Neural crest cell (in vitro differentiated cells): ENCODE data around the gene REPS1. TPM values are rescaled to one million over a fixed set of nuclear protein-coding genes. Genes with fewer than 3 reads are reported as not detected.

ENCODE experiments used
- DNase-seq: peaks from one replicate; pipeline ENCODE4 v3.0.0; 2021; ENCODE audit warnings: low read depth, mixed read lengths, low spot score
- H3K27ac Mint-ChIP-seq: one replicate; pipeline ENCODE4 v1.8.0; 2021; ENCODE audit warnings: mild to moderate bottlenecking, mixed read lengths; ENCODE audit not compliant: unreplicated experiment
- H3K27me3 Mint-ChIP-seq: 2 replicates; pipeline ENCODE4 v1.8.0; 2021; ENCODE audit warnings: low read depth, mild to moderate bottlenecking, mixed read lengths
- H3K36me3 Mint-ChIP-seq: 2 replicates; pipeline ENCODE4 v1.8.0; 2021; ENCODE audit warnings: low read depth, mild to moderate bottlenecking, mixed read lengths
- H3K4me1 Mint-ChIP-seq: 2 replicates; pipeline ENCODE4 v1.8.0; 2021; ENCODE audit warnings: mixed read lengths
- H3K4me3 Mint-ChIP-seq: one replicate; pipeline ENCODE4 v1.8.0; 2021; ENCODE audit warnings: mild to moderate bottlenecking, mixed read lengths
- H3K9me3 Mint-ChIP-seq: 2 replicates; pipeline ENCODE4 v1.8.0; 2021; ENCODE audit warnings: mixed read lengths
- total RNA-seq: library from RNA; stranded (reverse); gene quantifications from 2 replicates; pipeline ENCODE4 v1.2.1, GENCODE V29; 2021
- TF ChIP-seq, protein P1 (sequence below): fragments of 200-600 bp; sonication (generic); conservative IDR thresholded peaks from 2 replicates; pipeline ENCODE4 v1.5.0; 2021; ENCODE audit warnings: antibody characterized with exemption, mild to moderate bottlenecking

REPS1 gene
- total RNA-seq, 1 donor from 2014 or later: 61.1 TPM

DNA sequence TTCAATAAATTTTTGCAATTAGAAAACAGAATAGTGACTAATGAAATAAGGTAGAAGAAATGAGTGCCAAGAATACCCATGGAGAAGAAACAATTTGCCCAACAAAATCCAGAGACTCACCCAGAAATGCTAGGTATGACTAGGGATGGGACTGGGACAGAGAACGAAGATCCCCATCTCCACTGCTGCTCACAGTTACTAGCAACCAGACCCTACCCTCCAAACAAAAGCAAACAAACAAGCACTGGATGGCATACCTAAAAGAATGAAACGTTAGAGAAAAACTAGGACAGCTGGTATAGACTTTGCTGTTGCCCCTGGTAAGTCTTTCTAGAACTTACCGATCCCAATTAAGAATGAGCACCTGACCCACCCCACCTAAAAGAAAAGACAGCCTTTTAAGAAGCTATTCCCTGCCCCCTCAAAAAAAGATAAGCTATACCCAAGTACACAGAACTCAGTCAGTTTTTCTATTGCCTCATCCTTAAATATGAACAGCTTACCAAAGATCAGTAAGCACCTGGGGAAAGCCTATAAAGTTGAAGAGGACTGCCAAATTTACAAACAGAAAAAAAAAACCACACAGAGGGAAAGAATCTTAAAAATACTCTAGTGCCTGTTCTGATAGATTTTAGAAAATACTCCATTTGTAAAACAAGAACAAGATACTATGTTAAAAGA is 31.7 kb downstream of the REPS1 start:
- DNase-seq: no peak
- Mint-ChIP-seq H3K4me1 (peaks cover 9% of the 10 kb centered on the region), H3K9me3 (no peaks in the 10 kb centered on the region), H3K4me3 (no peak overlapping the region), H3K36me3 (no peaks in the 10 kb centered on the region), H3K27ac (no peak overlapping the region), H3K27me3 (no peaks in the 10 kb centered on the region)
- TF ChIP-seq, protein P1, sequence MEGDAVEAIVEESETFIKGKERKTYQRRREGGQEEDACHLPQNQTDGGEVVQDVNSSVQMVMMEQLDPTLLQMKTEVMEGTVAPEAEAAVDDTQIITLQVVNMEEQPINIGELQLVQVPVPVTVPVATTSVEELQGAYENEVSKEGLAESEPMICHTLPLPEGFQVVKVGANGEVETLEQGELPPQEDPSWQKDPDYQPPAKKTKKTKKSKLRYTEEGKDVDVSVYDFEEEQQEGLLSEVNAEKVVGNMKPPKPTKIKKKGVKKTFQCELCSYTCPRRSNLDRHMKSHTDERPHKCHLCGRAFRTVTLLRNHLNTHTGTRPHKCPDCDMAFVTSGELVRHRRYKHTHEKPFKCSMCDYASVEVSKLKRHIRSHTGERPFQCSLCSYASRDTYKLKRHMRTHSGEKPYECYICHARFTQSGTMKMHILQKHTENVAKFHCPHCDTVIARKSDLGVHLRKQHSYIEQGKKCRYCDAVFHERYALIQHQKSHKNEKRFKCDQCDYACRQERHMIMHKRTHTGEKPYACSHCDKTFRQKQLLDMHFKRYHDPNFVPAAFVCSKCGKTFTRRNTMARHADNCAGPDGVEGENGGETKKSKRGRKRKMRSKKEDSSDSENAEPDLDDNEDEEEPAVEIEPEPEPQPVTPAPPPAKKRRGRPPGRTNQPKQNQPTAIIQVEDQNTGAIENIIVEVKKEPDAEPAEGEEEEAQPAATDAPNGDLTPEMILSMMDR: no peak

DNA sequence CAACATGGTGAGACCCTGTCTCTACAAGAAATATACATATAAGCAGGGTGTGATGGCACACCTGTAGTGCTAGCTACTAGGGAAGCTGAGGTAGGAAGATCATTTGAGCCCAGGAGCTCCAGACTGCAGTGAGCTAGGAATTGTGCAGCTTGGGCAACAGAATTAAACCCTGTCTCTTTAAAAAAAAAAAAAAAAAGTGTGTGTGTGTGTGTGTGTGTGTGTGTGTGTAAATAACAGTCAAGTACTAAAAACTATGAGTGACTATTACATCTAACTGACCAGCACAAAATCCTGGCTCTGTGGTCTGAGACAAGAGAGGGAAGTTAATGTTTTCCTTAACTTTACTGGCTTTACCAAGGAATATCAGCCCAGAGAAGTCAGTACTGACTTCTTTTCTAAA is 32.8 kb downstream of the REPS1 start:
- no peak overlapping the region for H3K27ac Mint-ChIP-seq
- H3K9me3 Mint-ChIP-seq: no peaks in the 10 kb centered on the region
- TF ChIP-seq, protein P1: no peak
- no peaks in the 10 kb centered on the region for H3K27me3 Mint-ChIP-seq
- no peak for DNase-seq
- H3K36me3 Mint-ChIP-seq: no peaks in the 10 kb centered on the region
- H3K4me3 Mint-ChIP-seq: no peak overlapping the region
- H3K4me1 Mint-ChIP-seq: peaks cover 9% of the 10 kb centered on the region

DNA sequence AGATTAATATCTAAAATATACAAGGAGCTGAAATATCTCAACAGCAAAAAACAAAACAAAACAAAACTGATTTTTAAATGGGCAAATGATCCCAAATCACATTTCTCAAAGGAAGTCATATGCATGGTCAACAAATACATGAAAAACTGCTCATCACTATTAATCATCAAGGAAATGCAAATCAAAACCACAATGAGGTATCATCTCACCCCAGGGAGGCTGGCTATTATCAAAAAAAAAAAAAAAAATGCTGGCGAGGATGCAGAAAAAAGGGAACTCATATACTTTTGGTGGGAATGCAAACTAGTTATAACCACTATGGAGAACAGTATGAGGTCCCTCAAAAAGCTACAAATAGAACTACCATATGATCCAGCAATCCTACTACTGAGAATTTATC is 34.6 kb downstream of the REPS1 start:
- DNase-seq: no peak
- TF ChIP-seq, protein P1: no peak
- Mint-ChIP-seq H3K27me3 (no peaks in the 10 kb centered on the region), H3K27ac (no peak overlapping the region), H3K4me1 (peaks cover 15% of the 10 kb centered on the region), H3K4me3 (no peak overlapping the region), H3K36me3 (no peaks in the 10 kb centered on the region), H3K9me3 (no peaks in the 10 kb centered on the region)

DNA sequence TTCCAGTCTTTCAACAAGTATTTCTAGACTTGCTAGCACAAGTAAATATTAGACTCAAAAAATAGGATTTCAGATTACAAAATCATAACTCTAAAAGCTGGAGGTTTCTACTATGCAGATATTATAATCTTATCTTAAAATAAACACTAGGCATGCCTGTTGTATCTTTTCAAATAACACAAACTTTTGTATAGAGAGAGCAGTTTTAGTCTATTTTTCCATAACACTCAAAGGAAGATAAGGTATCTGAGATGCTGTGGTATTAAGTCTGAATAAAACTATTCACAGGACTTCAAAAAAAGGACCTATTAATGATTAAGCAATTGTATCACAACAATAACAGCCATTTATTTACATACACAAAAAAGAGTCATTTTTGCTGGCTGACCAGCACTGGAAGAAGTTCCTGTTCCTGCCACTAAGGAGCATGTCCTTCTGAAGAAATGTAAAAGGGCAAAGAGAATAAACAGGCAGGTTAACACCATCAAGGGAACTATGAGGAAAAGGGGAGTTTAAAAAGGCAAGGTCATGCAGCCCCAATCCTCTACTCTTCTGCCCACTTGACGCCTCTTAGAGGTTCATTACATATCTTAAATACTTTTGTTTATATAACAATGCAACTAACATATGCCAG is 39.4 kb downstream of the REPS1 start:
- Mint-ChIP-seq H3K9me3 (no peaks in the 10 kb centered on the region), H3K4me3 (no peak overlapping the region), H3K27me3 (no peaks in the 10 kb centered on the region), H3K4me1 (peaks cover 15% of the 10 kb centered on the region), H3K27ac (no peak overlapping the region), H3K36me3 (peaks cover 7% of the 10 kb centered on the region)
- no peak for DNase-seq
- TF ChIP-seq, protein P1: peak; percentile 34

DNA sequence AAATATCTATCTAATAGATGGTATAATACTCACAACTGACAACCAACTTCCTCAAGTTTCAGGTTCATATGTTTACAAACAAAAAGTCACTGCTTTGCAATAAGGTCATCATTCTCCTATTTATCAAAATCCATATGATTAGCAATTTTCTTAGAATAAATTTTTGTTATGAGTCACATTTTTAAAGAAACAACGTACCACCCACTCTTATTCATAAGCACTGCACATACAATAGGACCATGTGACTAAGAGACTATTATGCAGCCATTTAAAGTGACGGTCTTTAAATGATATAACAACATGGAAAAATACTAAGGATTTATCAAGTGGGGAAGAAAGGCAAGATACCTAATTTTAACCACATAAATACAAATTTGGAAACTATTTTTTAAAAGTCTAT is 40.0 kb downstream of the REPS1 start:
- no peaks in the 10 kb centered on the region for H3K9me3 Mint-ChIP-seq
- H3K4me3 Mint-ChIP-seq: no peak overlapping the region
- TF ChIP-seq, protein P1: no peak
- no peaks in the 10 kb centered on the region for H3K27me3 Mint-ChIP-seq
- no peak overlapping the region for H3K27ac Mint-ChIP-seq
- H3K36me3 Mint-ChIP-seq: peaks cover 7% of the 10 kb centered on the region
- no peak for DNase-seq
- peaks cover 18% of the 10 kb centered on the region for H3K4me1 Mint-ChIP-seq
